ENCODE measurements around the gene ZFC3H1. TPM values are rescaled to one million over a fixed set of nuclear protein-coding genes. Genes with fewer than 3 reads are reported as not detected.
A peak's percentile ranks its signal among the peaks of the same experiment; 100 is the strongest.
"Not testable (repeated sequence)": the region's sequence is repeated elsewhere in the genome, so short reads cannot be mapped to it uniquely, and the experiment has no call there.

Gene ZFC3H1
- total RNA-seq, 1 donor from 2014 or later = 44.8 TPM

GRCh38 chr12:71691504-71692129 is 28.0 kb upstream of the ZFC3H1 start:
- intact Hi-C loops (cut with DNase I) = no loop called here
- peaks cover 10% of the 10 kb centered on the region for H3K4me1 ChIP-seq
- ATAC-seq (no peak), DNase-seq (no peak)
- no peak for TF ChIP-seq CTCF (IDR thresholded peaks at IDR 0.05)
- no peak overlapping the region for H3K27ac ChIP-seq
- peaks cover 9% of the 10 kb centered on the region for H3K36me3 ChIP-seq
- no peaks in the 10 kb centered on the region for H3K9me3 ChIP-seq
- H3K27me3 ChIP-seq = no peaks in the 10 kb centered on the region
- no peak overlapping the region for H3K4me3 ChIP-seq

GRCh38 chr12:71688961-71689570 is 25.4 kb upstream of the ZFC3H1 start:
- DNase-seq = no peak
- H3K4me1 ChIP-seq = peaks cover 10% of the 10 kb centered on the region
- no peak overlapping the region for H3K27ac ChIP-seq
- H3K27me3 ChIP-seq = no peaks in the 10 kb centered on the region
- H3K36me3 ChIP-seq = peaks cover 5% of the 10 kb centered on the region
- no peaks in the 10 kb centered on the region for H3K9me3 ChIP-seq
- ATAC-seq = no peak
- no peak overlapping the region for H3K4me3 ChIP-seq
- no peak for TF ChIP-seq CTCF (IDR thresholded peaks at IDR 0.05)
- intact Hi-C loops (cut with DNase I) = no loop called here

- H3K9me3 ChIP-seq; H3K36me3 ChIP-seq; ATAC-seq; intact Hi-C loops (cut with DNase I); DNase-seq; H3K27ac ChIP-seq; H3K27me3 ChIP-seq: not testable (repeated sequence)
- H3K4me1 ChIP-seq = peaks cover 10% of the 10 kb centered on the region
- H3K4me3 ChIP-seq = peak overlapping the region; percentile 63
Observed at GRCh38 chr12:71687172-71687571, 23.5 kb upstream of the ZFC3H1 start.

GRCh38 chr12:71686658-71687025 is 23.0 kb upstream of the ZFC3H1 start:
- Histone ChIP-seq H3K4me1 (peaks cover 10% of the 10 kb centered on the region), H3K27ac (peak overlapping the region; percentile 85), H3K9me3 (no peaks in the 10 kb centered on the region), H3K4me3 (peak overlapping the region; percentile 63), H3K36me3 (peaks cover 5% of the 10 kb centered on the region), H3K27me3 (no peaks in the 10 kb centered on the region)
- intact Hi-C loops (cut with DNase I) = no loop called here
- DNase-seq (no peak), ATAC-seq (no peak)
- no peak for TF ChIP-seq CTCF (IDR thresholded peaks at IDR 0.05)

GRCh38 chr12:71685914-71686657 is 22.4 kb upstream of the ZFC3H1 start, which contains the start of gene TMEM19:
TMEM19 (plus strand) TSS chr12:71686082; CDS start chr12:71686681, 599 bp downstream.
- DNase-seq = peak; percentile 97
- Histone ChIP-seq H3K9me3 (no peaks in the 10 kb centered on the region), H3K4me1 (peaks cover 10% of the 10 kb centered on the region), H3K27ac (peak within 1 kb of the TSS; percentile 85), H3K4me3 (peak within 1 kb of the TSS; percentile 63), H3K36me3 (peaks cover 5% of the 10 kb centered on the region), H3K27me3 (no peaks in the 10 kb centered on the region)
- no peak for TF ChIP-seq CTCF (IDR thresholded peaks at IDR 0.05)
- intact Hi-C loops (cut with DNase I) = no loop called here
- ATAC-seq = peak; percentile 99

GRCh38 chr12:71685312-71685906 is 21.8 kb upstream of the ZFC3H1 start:
- intact Hi-C loops (cut with DNase I) = no loop called here
- no peak for TF ChIP-seq CTCF (IDR thresholded peaks at IDR 0.05)

More at GRCh38 chr12:71685312-71685906, 21.8 kb upstream of the ZFC3H1 start:
- Histone ChIP-seq H3K4me1 (peaks cover 10% of the 10 kb centered on the region), H3K27me3 (no peaks in the 10 kb centered on the region), H3K9me3 (no peaks in the 10 kb centered on the region), H3K4me3 (peak overlapping the region; percentile 63), H3K36me3 (no peaks in the 10 kb centered on the region), H3K27ac (peak overlapping the region; percentile 85)
- no peak for DNase-seq
- ATAC-seq = no peak
